Breast epithelium (tissue), 3 donors: ENCODE measurements around the gene USP15.

Source experiments
- POLR2AphosphoS5 ChIP-seq, 3 donors: sonication (generic); formaldehyde crosslinking; IDR thresholded peaks; one replicate each; pipeline ENCODE4 v1.6.1; 2017; ENCODE audit warnings: antibody characterized with exemption in 3 of 3
- TF ChIP-seq, protein P1 (sequence below), 3 donors: fragments of 450-650 bp; IDR thresholded peaks; one replicate each; pipeline ENCODE4 v1.5.1; 2016 to 2017; ENCODE audit warnings: antibody characterized with exemption in 3 of 3, mild to moderate bottlenecking in 3 of 3, moderate library complexity in 3 of 3

DNA sequence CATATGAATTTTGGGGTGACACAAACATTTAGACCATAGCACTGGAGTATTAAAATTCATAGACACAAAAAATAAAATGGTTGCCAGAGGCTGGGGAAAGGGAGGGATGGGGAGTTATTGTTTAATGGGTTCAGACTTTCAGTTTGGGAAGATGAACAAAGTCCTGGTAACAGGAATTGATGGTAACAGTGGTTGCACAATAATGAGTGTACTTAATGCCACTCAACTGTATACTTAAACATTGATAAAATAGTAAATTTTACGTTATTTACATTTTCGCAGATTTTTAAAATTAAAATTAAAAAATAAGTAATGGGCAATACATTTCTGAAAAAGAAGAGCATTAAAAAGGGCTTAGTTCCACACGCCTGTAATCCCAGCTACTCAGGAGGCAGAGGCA lies 35.6 kb upstream of the USP15 start:
- TF ChIP-seq, protein P1, sequence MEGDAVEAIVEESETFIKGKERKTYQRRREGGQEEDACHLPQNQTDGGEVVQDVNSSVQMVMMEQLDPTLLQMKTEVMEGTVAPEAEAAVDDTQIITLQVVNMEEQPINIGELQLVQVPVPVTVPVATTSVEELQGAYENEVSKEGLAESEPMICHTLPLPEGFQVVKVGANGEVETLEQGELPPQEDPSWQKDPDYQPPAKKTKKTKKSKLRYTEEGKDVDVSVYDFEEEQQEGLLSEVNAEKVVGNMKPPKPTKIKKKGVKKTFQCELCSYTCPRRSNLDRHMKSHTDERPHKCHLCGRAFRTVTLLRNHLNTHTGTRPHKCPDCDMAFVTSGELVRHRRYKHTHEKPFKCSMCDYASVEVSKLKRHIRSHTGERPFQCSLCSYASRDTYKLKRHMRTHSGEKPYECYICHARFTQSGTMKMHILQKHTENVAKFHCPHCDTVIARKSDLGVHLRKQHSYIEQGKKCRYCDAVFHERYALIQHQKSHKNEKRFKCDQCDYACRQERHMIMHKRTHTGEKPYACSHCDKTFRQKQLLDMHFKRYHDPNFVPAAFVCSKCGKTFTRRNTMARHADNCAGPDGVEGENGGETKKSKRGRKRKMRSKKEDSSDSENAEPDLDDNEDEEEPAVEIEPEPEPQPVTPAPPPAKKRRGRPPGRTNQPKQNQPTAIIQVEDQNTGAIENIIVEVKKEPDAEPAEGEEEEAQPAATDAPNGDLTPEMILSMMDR (IDR thresholded peaks at IDR 0.05): no peak
- no peak for TF ChIP-seq POLR2AphosphoS5 (IDR thresholded peaks at IDR 0.05)
